GM12875 (cell line): Measurements from ENCODE around the gene CHST5.

Experiments
- H3K4me3 ChIP-seq: one replicate; pipeline ENCODE4 v1.5.1; 2011; ENCODE audit warnings: low read depth, low read length, control low read depth
- CTCF ChIP-seq: IDR thresholded peaks from 2 replicates; pipeline ENCODE4 v1.5.1; 2011; ENCODE audit warnings: low read depth, mild to moderate bottlenecking, control low read depth, inconsistent platforms, low read length, moderate library complexity, borderline replicate concordance; ENCODE audit not compliant: insufficient read depth

CHST5 gene

GRCh38 chr16:75534560-75535205 is 1.2 kb downstream of the CHST5 start:
- no peak for TF ChIP-seq CTCF
- no peak overlapping the region for H3K4me3 ChIP-seq

- no peak overlapping the region for H3K4me3 ChIP-seq
- no peak for TF ChIP-seq CTCF
These were observed 3.1 kb downstream of the CHST5 start for GRCh38 chr16:75532791-75533190.

GRCh38 chr16:75532142-75532765 is 3.7 kb downstream of the CHST5 start:
- H3K4me3 ChIP-seq = no peak overlapping the region
- no peak for TF ChIP-seq CTCF

DNA sequence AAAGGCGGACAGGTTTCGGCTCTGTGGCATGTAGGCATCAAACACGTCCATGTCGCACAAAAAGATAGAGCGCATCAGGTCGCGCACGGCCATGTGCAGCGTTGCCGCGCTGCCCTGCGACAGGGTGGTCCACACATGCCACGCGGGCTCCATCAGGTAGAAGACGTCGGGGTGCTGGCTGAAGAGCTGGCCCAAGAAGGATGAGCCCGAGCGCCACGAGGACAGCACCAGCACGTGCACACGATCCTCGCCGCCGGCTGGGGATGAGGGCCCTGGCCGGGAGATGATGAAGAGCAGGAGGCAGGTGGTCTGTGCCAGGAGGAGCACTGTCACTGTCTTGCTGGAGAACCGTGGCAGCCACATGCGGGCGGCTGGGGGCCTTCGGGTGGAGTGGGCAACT is 5.9 kb downstream of the CHST5 start:
- H3K4me3 ChIP-seq = no peak overlapping the region
- no peak for TF ChIP-seq CTCF

DNA sequence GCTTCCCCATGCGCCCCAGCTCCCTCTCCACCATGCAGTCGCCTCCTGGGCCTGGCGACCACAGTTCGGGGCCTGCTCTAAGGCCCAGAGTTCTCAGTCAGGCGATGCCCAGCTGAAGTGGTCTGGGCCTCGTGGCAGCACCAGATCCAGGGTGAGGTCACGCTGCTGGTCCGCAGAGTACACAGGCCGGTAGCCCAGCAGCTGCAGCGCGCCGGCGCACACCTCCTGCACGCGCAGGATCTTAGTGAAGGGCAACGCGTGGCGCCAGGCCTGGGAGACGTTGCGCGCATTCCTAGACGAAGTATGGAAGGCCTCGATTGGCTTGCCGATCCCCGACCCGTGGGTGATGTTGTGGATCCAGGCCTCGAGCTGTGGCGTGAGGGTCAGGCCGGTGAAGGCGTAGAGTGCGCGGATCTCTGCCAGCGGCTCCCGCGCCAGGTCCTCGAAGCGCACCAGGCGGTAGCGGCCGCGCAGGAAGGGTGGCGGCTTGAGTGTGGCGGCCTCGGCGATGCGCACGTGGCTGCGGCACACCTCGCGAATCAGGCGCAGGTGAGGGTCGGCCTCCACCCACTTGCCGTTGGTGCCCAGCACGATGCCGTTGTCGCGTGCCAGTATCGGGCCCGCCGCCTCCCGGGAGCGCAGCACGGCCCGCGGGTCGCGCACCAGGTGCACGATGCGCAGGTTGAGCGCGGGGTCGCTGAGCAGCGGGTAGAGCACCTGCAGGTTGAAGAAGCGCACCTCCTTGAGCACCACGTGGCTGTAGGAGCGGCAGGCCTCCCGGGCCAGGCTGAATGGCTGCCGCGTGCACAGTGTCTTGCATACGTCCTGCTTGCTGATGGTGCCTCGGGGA is 6.6 kb downstream of the CHST5 start:
- no peak for TF ChIP-seq CTCF
- no peak overlapping the region for H3K4me3 ChIP-seq

DNA sequence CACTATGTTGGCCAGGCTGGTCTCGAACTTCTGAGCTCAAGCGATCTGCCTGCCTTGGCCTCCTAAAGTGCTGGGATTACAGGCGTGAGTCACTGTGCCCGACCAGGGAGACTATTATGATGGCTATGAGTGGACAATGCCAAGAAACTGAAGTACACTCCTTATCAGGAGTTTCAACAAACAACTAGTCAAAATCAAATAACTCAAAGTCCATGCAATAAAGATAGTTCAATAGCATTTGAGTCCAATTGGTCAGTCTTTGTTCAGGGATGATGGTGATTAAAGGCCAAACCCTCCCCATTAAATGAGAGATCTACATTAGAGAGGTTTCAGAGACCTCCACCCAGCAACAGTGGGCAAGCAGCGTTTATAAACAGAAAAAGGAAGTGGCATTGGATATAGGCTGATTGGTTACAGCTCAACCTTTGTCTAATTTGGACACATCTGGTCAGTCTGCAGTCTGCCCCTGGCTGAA is 8.0 kb downstream of the CHST5 start:
- no peak overlapping the region for H3K4me3 ChIP-seq
- no peak for TF ChIP-seq CTCF
